Measurements from ENCODE around the gene KIRREL3.

Gene KIRREL3

DNA sequence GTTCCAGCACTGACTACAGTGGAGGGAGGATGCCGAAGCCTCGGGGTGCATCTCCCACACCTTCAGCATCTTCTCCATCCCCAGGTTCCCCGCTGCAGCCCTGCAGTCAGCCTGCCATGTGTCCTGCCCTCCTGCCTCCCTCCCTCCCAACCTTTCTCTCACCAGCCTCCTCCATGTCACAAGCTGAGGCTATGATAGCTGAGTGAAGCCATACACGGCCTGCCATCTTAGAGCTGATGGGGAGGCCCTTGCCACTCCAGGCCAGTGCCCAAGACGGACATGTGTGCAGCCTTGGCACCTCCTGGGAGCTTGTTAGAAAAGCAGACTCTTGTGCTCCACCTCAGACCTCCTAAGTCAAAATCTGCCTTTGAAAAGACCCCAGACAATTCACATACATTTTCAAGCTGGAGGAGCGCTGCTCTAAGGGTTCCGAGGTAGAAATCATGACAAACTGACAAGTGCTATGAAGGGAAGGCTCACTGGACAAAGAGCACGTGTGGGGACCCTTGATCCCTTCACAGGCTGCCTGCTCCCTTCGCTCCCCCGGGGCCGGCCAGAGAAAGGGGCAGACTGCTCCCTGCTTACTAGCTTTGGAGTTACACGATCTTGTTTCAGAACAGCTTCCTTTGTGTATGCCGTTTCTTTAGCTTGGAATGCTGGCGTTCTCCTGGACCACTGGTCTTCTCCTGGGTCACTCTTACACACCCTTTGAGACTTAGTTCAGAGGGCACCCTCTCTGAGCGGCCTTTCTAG lies 521.2 kb downstream of the KIRREL3 start:
- H3K27ac ChIP-seq = no peak overlapping the region
- no peaks in the 10 kb centered on the region for H3K27me3 ChIP-seq (ENCODE audit: insufficient read depth, low read depth)
- no peaks in the 10 kb centered on the region for H3K79me2 ChIP-seq (ENCODE audit: insufficient read depth, low read depth)
- H2AFZ ChIP-seq (ENCODE audit: low read depth) = no peak overlapping the region
- TF ChIP-seq, protein P1, sequence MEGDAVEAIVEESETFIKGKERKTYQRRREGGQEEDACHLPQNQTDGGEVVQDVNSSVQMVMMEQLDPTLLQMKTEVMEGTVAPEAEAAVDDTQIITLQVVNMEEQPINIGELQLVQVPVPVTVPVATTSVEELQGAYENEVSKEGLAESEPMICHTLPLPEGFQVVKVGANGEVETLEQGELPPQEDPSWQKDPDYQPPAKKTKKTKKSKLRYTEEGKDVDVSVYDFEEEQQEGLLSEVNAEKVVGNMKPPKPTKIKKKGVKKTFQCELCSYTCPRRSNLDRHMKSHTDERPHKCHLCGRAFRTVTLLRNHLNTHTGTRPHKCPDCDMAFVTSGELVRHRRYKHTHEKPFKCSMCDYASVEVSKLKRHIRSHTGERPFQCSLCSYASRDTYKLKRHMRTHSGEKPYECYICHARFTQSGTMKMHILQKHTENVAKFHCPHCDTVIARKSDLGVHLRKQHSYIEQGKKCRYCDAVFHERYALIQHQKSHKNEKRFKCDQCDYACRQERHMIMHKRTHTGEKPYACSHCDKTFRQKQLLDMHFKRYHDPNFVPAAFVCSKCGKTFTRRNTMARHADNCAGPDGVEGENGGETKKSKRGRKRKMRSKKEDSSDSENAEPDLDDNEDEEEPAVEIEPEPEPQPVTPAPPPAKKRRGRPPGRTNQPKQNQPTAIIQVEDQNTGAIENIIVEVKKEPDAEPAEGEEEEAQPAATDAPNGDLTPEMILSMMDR (conservative IDR thresholded peaks at IDR 0.05; ENCODE audit: low read depth, low read length) = no peak
- peaks cover 15% of the 10 kb centered on the region for H3K4me1 ChIP-seq (ENCODE audit: low read depth, poor library complexity, severe bottlenecking)
- no peaks in the 10 kb centered on the region for H3K36me3 ChIP-seq (ENCODE audit: insufficient read depth)
- H3K4me3 ChIP-seq (IDR thresholded peaks at IDR 0.05; ENCODE audit: insufficient read depth, low read depth, low read length) = no peak overlapping the region
- no peaks in the 10 kb centered on the region for H4K20me1 ChIP-seq (ENCODE audit: insufficient read depth)
- H3K4me2 ChIP-seq = no peak overlapping the region
- no peak overlapping the region for H3K9ac ChIP-seq

DNA sequence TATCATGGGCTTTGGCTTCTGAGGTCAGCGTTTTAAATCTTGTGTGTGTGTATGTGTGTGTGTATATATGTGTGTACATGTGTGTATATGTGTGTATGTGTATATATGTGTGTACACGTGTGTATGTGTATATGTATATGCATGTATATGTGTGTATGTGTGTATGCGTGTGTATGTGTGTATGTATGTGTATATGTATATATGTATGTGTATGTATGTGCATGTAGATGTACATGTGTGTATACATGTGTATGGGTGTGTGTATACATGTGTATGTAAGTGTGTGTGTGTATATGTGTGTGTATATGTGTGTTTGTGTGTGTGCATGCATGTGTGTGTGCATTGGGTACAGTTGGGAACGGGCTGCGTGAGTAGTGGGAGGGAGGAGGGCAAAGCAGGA lies 522.1 kb downstream of the KIRREL3 start:
- no peak overlapping the region for H3K9ac ChIP-seq
- no peak overlapping the region for H2AFZ ChIP-seq (ENCODE audit: low read depth)
- H3K27ac ChIP-seq = no peak overlapping the region
- H3K4me2 ChIP-seq = no peak overlapping the region
- TF ChIP-seq, protein P1 (conservative IDR thresholded peaks at IDR 0.05; ENCODE audit: low read depth, low read length) = no peak
- H3K27me3 ChIP-seq (ENCODE audit: insufficient read depth, low read depth) = no peaks in the 10 kb centered on the region
- no peaks in the 10 kb centered on the region for H3K36me3 ChIP-seq (ENCODE audit: insufficient read depth)
- H4K20me1 ChIP-seq (ENCODE audit: insufficient read depth) = no peaks in the 10 kb centered on the region
- H3K4me1 ChIP-seq (ENCODE audit: low read depth, poor library complexity, severe bottlenecking) = peaks cover 15% of the 10 kb centered on the region
- H3K79me2 ChIP-seq (ENCODE audit: insufficient read depth, low read depth) = no peaks in the 10 kb centered on the region
- no peak overlapping the region for H3K4me3 ChIP-seq (IDR thresholded peaks at IDR 0.05; ENCODE audit: insufficient read depth, low read depth, low read length)

DNA sequence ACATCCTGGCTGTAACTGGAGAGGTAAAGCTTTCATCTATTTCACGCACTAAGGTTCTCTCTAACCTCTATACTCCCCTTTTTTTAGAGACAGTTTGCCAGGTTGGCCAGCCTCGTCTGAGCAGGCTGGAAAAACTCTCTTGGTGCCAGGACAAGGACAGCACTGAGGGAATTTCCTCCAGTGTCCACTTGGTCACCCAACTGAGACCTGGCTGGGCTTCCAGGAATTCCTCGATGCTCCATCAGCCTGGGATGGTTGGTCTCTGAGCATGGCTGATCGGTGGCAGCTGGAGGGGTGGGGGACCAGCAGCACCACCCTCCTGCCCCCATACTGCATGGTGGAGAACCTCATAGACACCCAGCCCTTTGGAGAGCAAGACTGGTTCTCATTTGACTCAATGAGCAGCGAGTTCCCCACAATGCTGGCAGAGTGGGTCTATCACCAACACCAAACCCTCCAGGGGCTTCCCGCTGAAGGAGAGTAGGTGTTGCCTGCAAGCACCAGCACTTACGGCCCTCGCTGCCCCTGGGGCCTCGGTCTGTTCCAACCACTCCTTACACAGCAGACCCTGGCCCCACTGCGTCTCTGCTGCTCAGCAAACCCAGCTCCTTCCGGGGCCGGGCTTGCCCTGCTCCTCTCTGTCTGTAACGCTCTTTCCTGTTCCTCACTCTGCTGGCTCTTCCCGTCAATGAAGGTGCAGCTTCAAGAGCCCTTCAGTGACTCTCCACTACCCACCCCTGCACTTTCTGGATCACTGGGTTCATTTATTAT lies 522.9 kb downstream of the KIRREL3 start:
- H3K27ac ChIP-seq = no peak overlapping the region
- H3K36me3 ChIP-seq (ENCODE audit: insufficient read depth) = no peaks in the 10 kb centered on the region
- no peaks in the 10 kb centered on the region for H3K79me2 ChIP-seq (ENCODE audit: insufficient read depth, low read depth)
- H3K4me2 ChIP-seq = no peak overlapping the region
- no peaks in the 10 kb centered on the region for H3K27me3 ChIP-seq (ENCODE audit: insufficient read depth, low read depth)
- TF ChIP-seq, protein P1 (conservative IDR thresholded peaks at IDR 0.05; ENCODE audit: low read depth, low read length) = no peak
- H4K20me1 ChIP-seq (ENCODE audit: insufficient read depth) = no peaks in the 10 kb centered on the region
- no peak overlapping the region for H3K4me3 ChIP-seq (IDR thresholded peaks at IDR 0.05; ENCODE audit: insufficient read depth, low read depth, low read length)
- H3K9ac ChIP-seq = no peak overlapping the region
- H3K4me1 ChIP-seq (ENCODE audit: low read depth, poor library complexity, severe bottlenecking) = peaks cover 15% of the 10 kb centered on the region
- no peak overlapping the region for H2AFZ ChIP-seq (ENCODE audit: low read depth)

DNA sequence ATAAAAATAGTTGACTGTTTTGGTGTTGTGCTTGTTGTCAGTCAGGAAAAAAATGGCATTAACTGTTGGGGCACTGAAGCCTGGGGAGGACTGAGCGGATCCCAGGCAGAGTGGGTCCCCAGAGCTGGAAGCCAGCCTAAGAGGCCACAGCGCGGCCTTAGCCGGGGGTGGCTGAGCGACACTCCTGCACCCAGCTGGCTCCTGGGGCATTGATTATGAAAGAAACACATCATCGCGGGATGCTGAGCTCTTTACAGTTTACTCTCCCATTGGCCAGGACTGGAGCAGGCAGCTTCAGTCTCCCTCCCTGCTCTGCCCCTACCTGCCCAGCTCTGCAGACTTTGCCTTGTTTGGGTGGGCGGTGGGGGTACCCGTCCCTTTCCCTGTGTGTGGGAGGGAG lies 523.6 kb downstream of the KIRREL3 start:
- no peak overlapping the region for H3K4me3 ChIP-seq (IDR thresholded peaks at IDR 0.05; ENCODE audit: insufficient read depth, low read depth, low read length)
- H3K9ac ChIP-seq = no peak overlapping the region
- no peaks in the 10 kb centered on the region for H3K36me3 ChIP-seq (ENCODE audit: insufficient read depth)
- H3K79me2 ChIP-seq (ENCODE audit: insufficient read depth, low read depth) = no peaks in the 10 kb centered on the region
- TF ChIP-seq, protein P1 (conservative IDR thresholded peaks at IDR 0.05; ENCODE audit: low read depth, low read length) = no peak
- H3K27me3 ChIP-seq (ENCODE audit: insufficient read depth, low read depth) = no peaks in the 10 kb centered on the region
- no peak overlapping the region for H2AFZ ChIP-seq (ENCODE audit: low read depth)
- H4K20me1 ChIP-seq (ENCODE audit: insufficient read depth) = no peaks in the 10 kb centered on the region
- H3K27ac ChIP-seq = no peak overlapping the region
- H3K4me1 ChIP-seq (ENCODE audit: low read depth, poor library complexity, severe bottlenecking) = peaks cover 15% of the 10 kb centered on the region
- no peak overlapping the region for H3K4me2 ChIP-seq
